Body of pancreas (tissue), 4 donors: Measurements from ENCODE around the gene PNPLA6. TPM values are rescaled to one million over a fixed set of nuclear protein-coding genes. Genes with fewer than 3 reads are reported as not detected.
A peak's percentile ranks its signal among the peaks of the same experiment; 100 is the strongest.

ENCODE experiments used
- ATAC-seq: fragments of 150-250 bp; one replicate; pipeline ENCODE4 v1.9.1; 2016
- DNase-seq, 4 donors: peaks; one replicate each; pipeline ENCODE4 v3.0.0-alpha.2; 2019
- H3K27ac ChIP-seq, 4 donors: fragments of 200-600 bp; sonication (generic); 1 replicate in 3 of 4; 2 replicates in 1 of 4; pipeline versions ENCODE4 v1.5.1 to v1.6.1; 2016 to 2019; ENCODE audit warnings: mild to moderate bottlenecking in 1 of 4, mixed read lengths in 1 of 4, moderate library complexity in 1 of 4
- H3K27me3 ChIP-seq, 2 donors: fragments of 200-600 bp; sonication (generic); one replicate each; pipeline ENCODE4 v1.6.0; 2016; ENCODE audit warnings: mild to moderate bottlenecking in 1 of 2
- H3K36me3 ChIP-seq, 2 donors: fragments of 200-600 bp; sonication (generic); replicated peaks in 1 of 2; 2 replicates each; pipeline ENCODE4 v1.5.1; 2016; ENCODE audit warnings: low read depth in 2 of 2; ENCODE audit not compliant: insufficient read depth in 1 of 2
- H3K4me1 ChIP-seq: fragments of 200-600 bp; sonication (generic); one replicate; pipeline ENCODE4 v1.6.0; 2016
- H3K4me3 ChIP-seq, 2 donors: fragments of 200-600 bp; sonication (generic); 1 replicate in 1 of 2; 2 replicates in 1 of 2; pipeline ENCODE4 v1.5.1; 2016 to 2019
- H3K9me3 ChIP-seq, 3 donors: fragments of 200-600 bp; sonication (generic); 1 replicate in 2 of 3; 2 replicates in 1 of 3; pipeline ENCODE4 v1.5.1; 2016
- CTCF ChIP-seq, 7 experiments: fragments of 450-650 bp in 4 of 7; fragments of 200-600 bp in 3 of 7; sonication (generic) in 3 of 7; IDR thresholded peaks; one replicate each; pipeline ENCODE4 v1.5.1; 2016 to 2019; ENCODE audit warnings: antibody characterized with exemption in 7 of 7
- POLR2A ChIP-seq, 3 donors: fragments of 450-650 bp; IDR thresholded peaks; one replicate each; pipeline ENCODE4 v1.6.1; 2016; ENCODE audit warnings: antibody characterized with exemption in 3 of 3, mild to moderate bottlenecking in 2 of 3
- WGBS, 2 donors: methylation state at CpG; one replicate each; pipeline ENCODE4 v1.1.5; 2017; 5-methylcytosine and 5-hydroxymethylcytosine counted together
- intact Hi-C: fragments of 100-400 bp; cut with DNase I; formaldehyde crosslinking; loops from one replicate; pipeline ENCODE4 v1.15.1; 2023
- total RNA-seq, 2 donors: library from RNA; depleted of rRNA; stranded (reverse); fragments of >200 nt; gene quantifications; one replicate each; pipeline ENCODE4 v1.1.0, GENCODE V29; 2016

The PNPLA6 gene
- total RNA-seq, 2 donors from 2014 or later, result 43.8 to 52.1 TPM

GRCh38 chr19:7550169-7550770 is 14.8 kb downstream of the PNPLA6 start:
- 95 to 96% methylated on average over 40 of the region's 41 CpGs for WGBS, 2 donors
- peak overlapping the region in 3 of 4 donors; percentile 60 to 77 (median 65) for H3K27ac ChIP-seq
- peaks cover 0 to 3% of the 10 kb centered on the region in 2 donors for H3K36me3 ChIP-seq
- intact Hi-C loops, result no loop called here
- TF ChIP-seq POLR2A (IDR thresholded peaks at IDR 0.05) (no peak), CTCF (IDR thresholded peaks at IDR 0.05) (no peak)
- no peaks in the 10 kb centered on the region for H3K9me3 ChIP-seq
- peaks cover 9% of the 10 kb centered on the region for H3K4me1 ChIP-seq
- H3K4me3 ChIP-seq, result no peak overlapping the region
- no peaks in the 10 kb centered on the region for H3K27me3 ChIP-seq
- no peak for DNase-seq
- no peak for ATAC-seq

- Histone ChIP-seq H3K27ac (peak overlapping the region; percentile 30 to 77 (median 62)), H3K9me3 (no peaks in the 10 kb centered on the region), H3K27me3 (no peaks in the 10 kb centered on the region), H3K36me3 (peaks cover 0 to 3% of the 10 kb centered on the region in 2 donors), H3K4me3 (no peak overlapping the region), H3K4me1 (peaks cover 9% of the 10 kb centered on the region)
- DNase-seq (peak; percentile 91 to 95 (median 94)), ATAC-seq (peak; percentile 94)
- intact Hi-C loops, result no loop called here
- WGBS, 2 donors, result 15 to 32% methylated on average over 10 to 51 of the region's 51 CpGs
- TF ChIP-seq POLR2A (IDR thresholded peaks at IDR 0.05) (no peak), CTCF (IDR thresholded peaks at IDR 0.05) (peak in 1 of 7 experiments; percentile 12)
These were observed 15.7 kb downstream of the PNPLA6 start for GRCh38 chr19:7550987-7551761.

GRCh38 chr19:7552781-7553180 is 17.3 kb downstream of the PNPLA6 start:
- peaks cover 0 to 13% of the 10 kb centered on the region in 2 donors for H3K36me3 ChIP-seq
- WGBS, 2 donors, result 50 to 65% methylated on average over 2 of the region's 2 CpGs

GRCh38 chr19:7554565-7554964 is 19.0 kb downstream of the PNPLA6 start:
- Histone ChIP-seq H3K27ac (no peak overlapping the region), H3K27me3 (no peaks in the 10 kb centered on the region), H3K4me3 (no peak overlapping the region), H3K9me3 (no peaks in the 10 kb centered on the region), H3K36me3 (peaks cover 4 to 20% of the 10 kb centered on the region in 2 donors), H3K4me1 (peaks cover 9% of the 10 kb centered on the region)
- WGBS, 2 donors, result 91% methylated on average over 28 of the region's 28 CpGs; no CpG with 5 or more reads in 1 of the 2 donors
- no peak for ATAC-seq
- intact Hi-C loops, result no loop called here
- no peak for TF ChIP-seq CTCF (IDR thresholded peaks at IDR 0.05)
- no peak for TF ChIP-seq POLR2A (IDR thresholded peaks at IDR 0.05)
- no peak for DNase-seq

More at GRCh38 chr19:7552781-7553180, 17.3 kb downstream of the PNPLA6 start:
- intact Hi-C loops, result no loop called here
- H3K9me3 ChIP-seq, result no peaks in the 10 kb centered on the region
- no peak overlapping the region for H3K4me3 ChIP-seq
- peaks cover 9% of the 10 kb centered on the region for H3K4me1 ChIP-seq
- ATAC-seq (no peak), DNase-seq (no peak)
- H3K27me3 ChIP-seq, result no peaks in the 10 kb centered on the region
- H3K27ac ChIP-seq, result no peak overlapping the region
- TF ChIP-seq POLR2A (IDR thresholded peaks at IDR 0.05) (no peak), CTCF (IDR thresholded peaks at IDR 0.05) (no peak)
